NCI-H187 treated with DMSO at 0.1 percent for 48 hours (cell line): ENCODE results near the gene PLCB1.
"Not testable (repeated sequence)": the region's sequence is repeated elsewhere in the genome, so short reads cannot be mapped to it uniquely, and the experiment has no call there.

Source experiments
- DNase-seq: peaks from one replicate; lab custom pipeline; 2025; lab: John Stamatoyannopoulos, UW

Gene PLCB1

GRCh38 chr20:8788275-8788674 lies 656.2 kb downstream of the PLCB1 start:
- DNase-seq: no peak

GRCh38 chr20:8788831-8789230 lies 656.8 kb downstream of the PLCB1 start:
- no peak for DNase-seq

DNA sequence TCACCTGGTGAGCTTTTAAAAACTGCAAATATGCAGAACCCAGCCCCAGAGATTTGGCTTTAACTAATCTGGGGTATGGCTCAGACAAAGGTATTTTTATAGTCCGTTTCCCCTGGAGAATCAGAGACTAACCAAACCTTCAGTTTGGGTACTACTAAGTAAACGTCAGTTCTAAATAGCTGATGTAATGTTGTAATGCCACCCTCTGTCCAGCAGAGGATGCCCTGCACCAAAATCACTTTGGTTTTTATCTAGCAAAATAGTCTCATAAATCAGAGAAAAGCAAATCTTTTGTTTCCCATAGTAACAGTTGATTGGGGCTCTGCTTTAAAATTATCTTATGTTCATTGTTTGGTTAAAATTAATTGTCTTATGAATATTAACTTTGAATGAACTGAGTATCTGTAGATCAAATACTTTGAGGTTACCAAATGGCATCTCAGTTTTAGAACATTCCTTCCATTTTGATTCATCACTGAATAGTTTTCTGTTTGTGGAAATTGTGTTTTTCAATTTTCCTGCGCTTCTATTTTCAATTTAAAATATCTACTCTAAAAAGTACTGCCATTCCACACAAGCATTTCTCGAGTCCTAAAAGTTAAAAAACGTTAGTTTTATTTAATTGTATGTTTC lies 658.5 kb downstream of the PLCB1 start:
- DNase-seq: peak; percentile 19

DNA sequence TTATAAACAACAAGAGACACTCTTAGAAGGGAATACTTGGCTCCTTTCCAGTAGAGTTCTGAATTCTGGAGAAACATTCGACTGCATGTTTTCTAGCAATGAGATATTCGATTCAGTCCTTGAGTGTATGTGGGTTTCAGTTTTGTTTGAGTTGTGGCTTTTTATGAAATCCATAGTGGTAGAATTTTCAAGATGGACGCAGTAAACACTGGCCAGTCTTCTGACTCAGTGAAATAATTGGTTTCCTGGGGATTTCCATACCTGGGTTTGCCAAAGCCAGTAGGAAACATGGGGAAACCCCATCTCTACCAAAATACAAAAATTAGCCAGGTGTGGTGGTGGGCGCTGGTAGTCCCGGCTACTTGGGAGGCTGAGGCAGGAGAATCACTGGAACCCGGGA lies 663.3 kb downstream of the PLCB1 start:
- DNase-seq: no peak

GRCh38 chr20:8796088-8796660 lies 664.1 kb downstream of the PLCB1 start:
- DNase-seq: no peak

GRCh38 chr20:8798505-8798904 lies 666.4 kb downstream of the PLCB1 start:
- DNase-seq: no peak

- DNase-seq: no peak
Measured at GRCh38 chr20:8800089-8800488, 668.0 kb downstream of the PLCB1 start.

DNA sequence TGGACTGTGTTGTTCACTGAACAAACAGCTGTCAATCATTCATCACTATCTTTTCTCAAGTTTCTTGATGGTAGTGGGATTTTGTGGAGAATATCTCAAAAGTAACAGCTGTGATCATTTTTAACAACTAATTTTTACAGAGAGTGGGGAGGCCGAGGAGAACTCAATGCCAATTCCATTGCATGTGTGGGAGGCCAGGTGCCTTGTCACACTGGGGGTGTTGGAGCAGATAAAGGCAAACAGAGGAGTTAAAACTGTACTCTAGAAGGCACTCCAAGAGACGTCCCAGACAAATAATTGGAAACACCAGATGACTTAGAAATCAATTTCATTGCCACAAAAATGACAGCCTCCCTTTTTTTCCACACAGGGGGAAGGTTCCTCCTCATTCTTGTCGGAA lies 669.6 kb downstream of the PLCB1 start:
- no peak for DNase-seq

- no peak for DNase-seq
Measured at GRCh38 chr20:8803065-8803464, 671.0 kb downstream of the PLCB1 start.

DNA sequence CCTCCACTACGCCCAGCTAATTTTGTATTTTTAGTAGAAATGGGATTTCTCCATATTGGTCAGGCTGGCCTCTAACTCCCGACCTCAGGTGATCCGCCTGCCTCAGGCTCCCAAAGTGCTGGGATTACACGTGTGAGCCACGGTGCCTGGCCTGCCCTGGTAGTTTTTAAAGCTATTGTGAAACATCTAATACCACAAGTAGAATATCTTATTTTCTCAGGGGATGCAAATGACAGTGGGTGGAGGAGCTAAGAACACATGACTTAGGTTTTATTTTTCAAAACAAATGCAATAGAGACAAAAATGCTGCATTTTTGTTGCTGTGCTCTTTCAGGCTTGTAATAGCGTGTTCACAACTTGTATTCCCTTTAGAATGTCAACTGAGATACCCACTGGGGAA lies 671.9 kb downstream of the PLCB1 start:
- DNase-seq: no peak

GRCh38 chr20:8805737-8806442 lies 673.8 kb downstream of the PLCB1 start:
- no peak for DNase-seq

GRCh38 chr20:8807480-8808201 lies 675.6 kb downstream of the PLCB1 start:
- no peak for DNase-seq

DNA sequence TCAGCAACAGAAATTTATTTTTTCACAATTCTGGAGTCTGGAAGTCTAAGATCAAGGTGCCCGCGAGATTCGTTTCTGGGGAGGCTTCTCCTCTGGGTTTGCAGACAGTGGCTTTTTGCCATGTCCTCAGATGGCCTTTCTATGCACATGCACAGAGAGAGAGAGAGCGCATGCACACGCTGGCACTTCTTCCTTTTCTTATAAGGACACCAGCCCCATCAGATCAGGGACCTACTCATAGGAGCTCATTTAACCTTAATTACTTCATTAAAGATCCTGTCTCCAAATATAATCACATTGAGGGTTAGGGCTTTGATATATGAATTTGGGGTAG lies 676.1 kb downstream of the PLCB1 start:
- DNase-seq: no peak

GRCh38 chr20:8809107-8809953 lies 677.3 kb downstream of the PLCB1 start:
- DNase-seq: no peak

DNA sequence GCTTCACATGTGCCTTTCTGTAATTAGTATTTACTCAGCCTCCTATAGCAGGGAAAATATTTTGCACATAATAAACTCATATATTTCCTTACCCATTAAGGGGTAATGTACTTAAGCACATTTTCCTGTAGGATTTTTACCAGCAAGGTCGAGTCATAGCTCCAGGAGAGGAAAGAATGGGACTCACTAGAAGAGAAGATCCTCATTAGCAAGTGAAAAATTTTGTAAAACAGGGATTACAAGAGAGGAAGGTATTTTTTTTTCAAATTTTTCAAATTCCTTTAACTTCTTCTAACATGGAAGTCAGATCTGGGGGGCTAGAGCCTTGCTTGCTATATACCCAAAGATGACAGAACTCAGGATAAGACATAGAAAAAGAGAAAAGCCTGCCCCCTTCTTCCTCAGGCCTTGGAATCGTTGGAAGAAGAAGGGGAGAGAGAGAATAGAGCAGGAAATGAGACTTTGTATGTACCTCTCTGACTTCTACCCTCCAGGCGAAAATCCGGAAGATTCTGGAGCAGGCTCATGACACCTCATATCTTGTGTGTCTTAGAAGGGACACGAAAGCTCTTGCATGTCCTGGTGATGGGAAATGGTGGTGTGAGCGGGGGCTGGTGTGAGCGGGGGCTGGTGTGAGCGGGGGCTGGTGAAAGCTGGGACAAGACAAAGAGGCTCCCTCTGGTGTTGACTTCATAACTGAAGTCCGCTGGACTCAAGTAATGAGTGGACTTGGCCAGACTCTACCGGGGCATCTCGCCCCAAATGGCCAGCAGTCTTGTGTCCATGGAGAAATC lies 679.9 kb downstream of the PLCB1 start:
- DNase-seq: no peak

DNA sequence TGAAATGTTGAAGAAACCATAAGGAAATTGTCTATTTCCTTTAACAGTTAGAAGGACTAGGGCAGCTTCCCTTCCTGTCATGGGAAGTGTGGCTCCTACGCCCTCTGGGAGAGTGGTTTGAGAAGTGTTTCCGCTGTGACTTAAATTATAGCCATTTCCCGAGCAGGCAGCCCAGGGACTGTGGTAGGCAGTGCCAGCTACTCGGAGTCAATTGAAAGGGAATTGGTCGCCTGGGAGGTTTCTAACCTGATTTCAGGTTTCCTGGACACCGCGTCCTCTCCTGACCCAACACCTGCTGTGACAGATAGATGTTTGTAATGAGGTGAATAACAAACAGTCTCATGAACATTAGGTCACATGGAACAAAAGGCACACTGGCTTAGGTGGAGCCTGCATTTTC lies 680.8 kb downstream of the PLCB1 start:
- no peak for DNase-seq

- no peak for DNase-seq
Measured at GRCh38 chr20:8815208-8815607, 683.1 kb downstream of the PLCB1 start.

- no peak for DNase-seq
Measured at GRCh38 chr20:8829256-8829655, 697.2 kb downstream of the PLCB1 start.

DNA sequence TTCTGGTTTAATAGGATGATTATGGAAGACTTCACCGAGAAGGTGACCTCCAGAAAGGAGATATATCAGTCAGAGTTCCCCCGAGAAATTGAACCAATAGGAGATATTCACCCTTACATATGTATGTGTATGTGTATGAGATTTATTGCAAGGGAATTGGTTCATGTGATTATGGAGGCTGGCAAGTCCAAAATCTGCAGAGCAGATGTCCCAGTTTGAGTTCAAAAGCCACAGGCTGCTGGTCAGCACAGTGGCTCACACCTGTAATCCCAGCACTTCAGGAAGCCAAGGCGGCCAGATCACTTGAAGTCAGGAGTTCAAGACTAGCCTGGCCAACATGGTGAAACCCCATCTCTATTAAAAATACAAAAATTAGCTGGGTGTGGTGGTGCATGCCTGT lies 702.2 kb downstream of the PLCB1 start:
- not testable (repeated sequence) for DNase-seq

- DNase-seq: no peak
Measured at GRCh38 chr20:8834851-8835250, 702.8 kb downstream of the PLCB1 start.

DNA sequence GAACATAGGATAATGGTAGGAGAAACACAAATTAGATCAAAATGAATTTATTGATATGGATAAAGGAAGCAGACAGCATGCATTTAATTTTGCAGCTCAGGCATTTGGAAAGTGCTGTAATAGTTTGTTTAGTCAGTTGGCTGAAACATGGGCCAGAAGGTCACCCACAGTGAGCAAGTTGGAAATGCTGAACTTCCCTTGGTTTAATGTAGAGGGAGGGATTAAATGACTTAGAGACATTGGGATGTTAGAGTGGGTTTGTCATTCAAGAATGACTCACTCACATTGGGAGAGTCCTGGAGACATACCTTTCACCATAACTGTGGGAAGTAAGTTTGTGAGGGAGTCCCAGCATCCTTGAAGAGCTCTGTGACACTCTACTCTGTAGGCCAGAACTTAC lies 705.3 kb downstream of the PLCB1 start:
- DNase-seq: no peak
